Spleen (tissue), 13 donors: ENCODE data around the gene NCOR1. TPM values are rescaled to one million over a fixed set of nuclear protein-coding genes. Genes with fewer than 3 reads are reported as not detected.

Experiments used
- DNase-seq: peaks from one replicate; pipeline ENCODE4 v3.0.0-alpha.2; 2020
- H3K27ac ChIP-seq, 8 donors: fragments of 200-600 bp; sonication (generic) in 7 of 8; 1 replicate in 4 of 8; 2 replicates in 4 of 8; pipeline versions ENCODE4 v1.5.0 to v1.8.0; 2016 to 2021; ENCODE audit warnings: inconsistent platforms in 4 of 8, mild to moderate bottlenecking in 4 of 8, moderate library complexity in 1 of 8
- H3K27me3 ChIP-seq, 7 donors: fragments of 200-600 bp; sonication (generic) in 6 of 7; replicated peaks in 1 of 7; 1 replicate in 4 of 7; 2 replicates in 3 of 7; pipeline versions ENCODE4 v1.5.0 to v1.8.0; 2016 to 2021; ENCODE audit warnings: inconsistent platforms in 3 of 7, mild to moderate bottlenecking in 1 of 7
- H3K36me3 ChIP-seq, 6 donors: fragments of 200-600 bp; sonication (generic) in 5 of 6; 1 replicate in 4 of 6; 2 replicates in 2 of 6; pipeline versions ENCODE4 v1.5.0 to v1.8.0; 2016 to 2021; ENCODE audit warnings: inconsistent platforms in 2 of 6
- H3K4me1 ChIP-seq, 6 donors: fragments of 200-600 bp; sonication (generic) in 5 of 6; 1 replicate in 3 of 6; 2 replicates in 3 of 6; pipeline versions ENCODE4 v1.5.0 to v1.8.0; 2016 to 2021; ENCODE audit warnings: inconsistent platforms in 3 of 6
- H3K4me3 ChIP-seq, 8 donors: fragments of 200-600 bp; sonication (generic) in 7 of 8; 1 replicate in 4 of 8; 2 replicates in 4 of 8; pipeline versions ENCODE4 v1.5.0 to v1.8.0; 2016 to 2021; ENCODE audit warnings: inconsistent platforms in 4 of 8, mild to moderate bottlenecking in 4 of 8, moderate library complexity in 2 of 8
- H3K9me3 ChIP-seq, 8 donors: fragments of 200-600 bp; sonication (generic) in 7 of 8; 1 replicate in 4 of 8; 2 replicates in 4 of 8; pipeline versions ENCODE4 v1.5.0 to v1.8.0; 2016 to 2021; ENCODE audit warnings: inconsistent platforms in 4 of 8
- CTCF ChIP-seq, 11 experiments: fragments of 200-600 bp in 7 of 11; fragments of 450-650 bp in 4 of 11; sonication (generic) in 4 of 11; IDR thresholded peaks in 8 of 11; conservative IDR thresholded peaks in 3 of 11; 1 replicate in 7 of 11; 2 replicates in 4 of 11; pipeline versions ENCODE4 v1.4.0 to v1.8.0; 2016 to 2021; ENCODE audit warnings: antibody characterized with exemption in 11 of 11, inconsistent platforms in 4 of 11, mild to moderate bottlenecking in 1 of 11
- POLR2A ChIP-seq, 3 donors: fragments of 450-650 bp; IDR thresholded peaks; one replicate each; pipeline ENCODE4 v1.5.1; 2017; ENCODE audit warnings: antibody characterized with exemption in 3 of 3, mild to moderate bottlenecking in 1 of 3
- POLR2AphosphoS5 ChIP-seq, 3 donors: sonication (generic); formaldehyde crosslinking; IDR thresholded peaks; one replicate each; pipeline ENCODE4 v1.5.1; 2017; ENCODE audit warnings: antibody characterized with exemption in 3 of 3
- WGBS, 5 donors: extraction: QIAGEN DNeasy Blood & Tissue Kit in 3 of 5; methylation state at CpG; one replicate each; pipeline versions ENCODE4 v1.1.5 to v1.1.7; 2013 to 2018; 5-methylcytosine and 5-hydroxymethylcytosine counted together
- intact Hi-C: fragments of 100-400 bp; cut with DNase I; formaldehyde crosslinking; loops from one replicate; pipeline ENCODE4 v1.15.0; 2023; ENCODE audit warnings: low total_unique reads
- long read RNA-seq, 2 donors: transcript quantifications; one replicate each; lab custom pipeline, GENCODE V29; 2026
- polyA plus RNA-seq, 3 donors: library from polyadenylated mRNA; stranded (reverse); fragments of 200-250 nt; gene quantifications; one replicate each; pipeline ENCODE4 v1.2.1, GENCODE V29; 2013
- total RNA-seq, 7 donors: library from RNA; depleted of rRNA in 3 of 7; stranded (reverse); fragments of >200 nt in 3 of 7; fragmentation: NEBNext Ultra II Directional in 4 of 7; extraction: Animal tissue kit (Norgen Biotek cat#: 25700) in 4 of 7; gene quantifications; one replicate each; pipeline versions ENCODE4 v1.1.0 to v1.2.1, GENCODE V29; 2016 to 2021
- donor health status: healthy with polysubstance abuse.
- donor health status: DM: no; HTN: no; CAD: no; lungs with moderate emphysema.
- donor health status: DM: no; HTN: no; CAD: no.
- donor health status: Bipolar disorder and iron deficiency.
- donor health status: healthy.
- donor health status: DM: no; HTN: no; CAD: no.
- donor health status: DM: yes; HTN: yes; CAD: no.

The NCOR1 gene
- total RNA-seq (100 to 1,000 TPM; 128 to 250 (median 152) TPM), polyA plus RNA-seq (10 to 100 TPM; 28.4 to 76.1 (median 37.2) TPM)
- long read RNA-seq, donor 1, partial matches to known transcripts = 19 of 30 reads
- long read RNA-seq, donor 1, other reads (novel, unspliced or antisense) = 0 of 30 reads
- long read RNA-seq, donor 2, partial matches to known transcripts = 36 of 41 reads
- long read RNA-seq, donor 2, other reads (novel, unspliced or antisense) = 0 of 41 reads

- H3K4me3 ChIP-seq = peak within 1 kb of the TSS; percentile 77 to 99 (median 94)
Measured at GRCh38 chr17:16215273-16215964, at the start of gene NCOR1. NCOR1 (minus strand) TSS chr17:16215534; CDS start chr17:16194569, 20,965 bp downstream.

GRCh38 chr17:16262201-16262600 is 46.9 kb upstream of the NCOR1 start:
- no peak for DNase-seq
- Histone ChIP-seq H3K4me1 (peaks cover 0 to 4% (median 2%) of the 10 kb centered on the region in 6 donors), H3K27ac (no peak overlapping the region), H3K36me3 (peaks cover 0 to 10% (median 0%) of the 10 kb centered on the region in 6 donors), H3K27me3 (no peaks in the 10 kb centered on the region), H3K4me3 (no peak overlapping the region), H3K9me3 (no peaks in the 10 kb centered on the region)
- TF ChIP-seq POLR2A (IDR thresholded peaks at IDR 0.05) = no peak
- TF ChIP-seq CTCF (IDR thresholded peaks at IDR 0.05 in 8 of 11, conservative IDR thresholded peaks at IDR 0.05 in 3 of 11) = no peak
- TF ChIP-seq POLR2AphosphoS5 (IDR thresholded peaks at IDR 0.05) = no peak
- 96 to 99% (median 97%) methylated on average over 4 of the region's 4 CpGs for WGBS, 5 donors
- intact Hi-C loops = no loop called here

More at GRCh38 chr17:16215273-16215964, at the start of gene NCOR1:
- Histone ChIP-seq H3K4me1 (peaks cover 31 to 88% (median 73%) of the 10 kb centered on the region in 6 donors), H3K27me3 (no peaks in the 10 kb centered on the region), H3K36me3 (peaks cover 0 to 9% (median 0%) of the 10 kb centered on the region in 6 donors), H3K9me3 (no peaks in the 10 kb centered on the region), H3K27ac (peak within 1 kb of the TSS; percentile 94 to 98 (median 96))
- peak; percentile 99 for DNase-seq
- intact Hi-C loops = no loop called here
- peak in 2 of 3 donors; percentile 28 to 42 for TF ChIP-seq POLR2A (IDR thresholded peaks at IDR 0.05)
- peak; percentile 92 to 95 (median 94) for TF ChIP-seq POLR2AphosphoS5 (IDR thresholded peaks at IDR 0.05)
- TF ChIP-seq CTCF (IDR thresholded peaks at IDR 0.05 in 8 of 11, conservative IDR thresholded peaks at IDR 0.05 in 3 of 11) = peak in 9 of 11 experiments; percentile 20 to 62 (median 41)
- WGBS, 5 donors = 0 to 1% (median 0%) methylated on average over 9 to 82 of the region's 82 CpGs

GRCh38 chr17:16261049-16261448 is 45.7 kb upstream of the NCOR1 start:
- Histone ChIP-seq H3K36me3 (peaks cover 0 to 10% (median 0%) of the 10 kb centered on the region in 6 donors), H3K4me3 (no peak overlapping the region), H3K27ac (no peak overlapping the region), H3K4me1 (peaks cover 0 to 6% (median 3%) of the 10 kb centered on the region in 6 donors), H3K27me3 (no peaks in the 10 kb centered on the region), H3K9me3 (no peaks in the 10 kb centered on the region)
- intact Hi-C loops = no loop called here
- TF ChIP-seq POLR2A (IDR thresholded peaks at IDR 0.05) (no peak), POLR2AphosphoS5 (IDR thresholded peaks at IDR 0.05) (no peak), CTCF (IDR thresholded peaks at IDR 0.05 in 8 of 11, conservative IDR thresholded peaks at IDR 0.05 in 3 of 11) (no peak)
- no peak for DNase-seq
- 79 to 99% (median 95%) methylated on average over 3 of the region's 3 CpGs for WGBS, 5 donors

GRCh38 chr17:16259926-16260325 is 44.6 kb upstream of the NCOR1 start:
- Histone ChIP-seq H3K27ac (no peak overlapping the region), H3K4me3 (no peak overlapping the region), H3K9me3 (no peaks in the 10 kb centered on the region), H3K4me1 (peaks cover 0 to 18% (median 10%) of the 10 kb centered on the region in 6 donors), H3K36me3 (peaks cover 0 to 10% (median 0%) of the 10 kb centered on the region in 6 donors), H3K27me3 (no peaks in the 10 kb centered on the region)
- intact Hi-C loops = no loop called here
- DNase-seq = no peak
- 75 to 98% (median 87%) methylated on average over 2 to 6 of the region's 6 CpGs for WGBS, 5 donors
- TF ChIP-seq CTCF (IDR thresholded peaks at IDR 0.05 in 8 of 11, conservative IDR thresholded peaks at IDR 0.05 in 3 of 11) = no peak
- TF ChIP-seq POLR2AphosphoS5 (IDR thresholded peaks at IDR 0.05) = no peak
- TF ChIP-seq POLR2A (IDR thresholded peaks at IDR 0.05) = no peak
